Measurements from ENCODE around the gene USP53. TPM values are rescaled to one million over a fixed set of nuclear protein-coding genes. Genes with fewer than 3 reads are reported as not detected.

Gene USP53
- total and polyA plus RNA-seq, 2 of the 13 experiments (the other 11 are each of a cell fraction or from before 2014, with no cell fraction given) = 5.3 to 8.1 TPM

DNA sequence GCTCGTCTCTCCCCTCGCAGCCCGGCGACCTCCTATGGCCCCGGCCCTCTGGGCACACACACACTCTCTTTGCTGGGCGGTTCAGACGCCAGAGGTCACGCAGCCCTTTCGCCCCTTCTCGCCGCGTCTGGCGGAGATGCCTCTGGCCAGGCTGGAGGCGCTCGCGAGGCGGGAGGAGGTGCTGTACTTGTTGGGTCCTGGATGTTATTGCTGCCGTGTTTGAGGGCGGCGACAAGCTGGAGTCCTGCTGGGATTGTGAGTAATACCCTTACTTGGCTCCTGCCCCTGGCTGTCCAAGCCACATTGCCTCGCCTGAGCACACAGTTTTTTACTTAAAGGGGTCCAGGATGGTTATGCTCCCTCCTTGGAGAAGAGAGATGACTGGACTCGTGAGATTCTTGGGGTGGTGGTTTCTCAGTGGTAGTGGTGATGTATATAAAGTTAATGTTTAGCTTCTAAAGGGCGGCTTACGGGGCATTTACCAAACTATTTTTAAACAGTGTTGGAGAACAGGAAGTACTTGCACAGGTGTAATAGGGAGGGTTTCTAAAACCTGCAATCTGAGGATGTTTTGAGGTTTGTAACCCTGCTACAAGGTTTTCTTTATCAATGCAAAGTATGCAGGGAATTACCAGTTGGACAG is 572 bp downstream of the USP53 start (continued):
- TF ChIP-seq, protein P1, sequence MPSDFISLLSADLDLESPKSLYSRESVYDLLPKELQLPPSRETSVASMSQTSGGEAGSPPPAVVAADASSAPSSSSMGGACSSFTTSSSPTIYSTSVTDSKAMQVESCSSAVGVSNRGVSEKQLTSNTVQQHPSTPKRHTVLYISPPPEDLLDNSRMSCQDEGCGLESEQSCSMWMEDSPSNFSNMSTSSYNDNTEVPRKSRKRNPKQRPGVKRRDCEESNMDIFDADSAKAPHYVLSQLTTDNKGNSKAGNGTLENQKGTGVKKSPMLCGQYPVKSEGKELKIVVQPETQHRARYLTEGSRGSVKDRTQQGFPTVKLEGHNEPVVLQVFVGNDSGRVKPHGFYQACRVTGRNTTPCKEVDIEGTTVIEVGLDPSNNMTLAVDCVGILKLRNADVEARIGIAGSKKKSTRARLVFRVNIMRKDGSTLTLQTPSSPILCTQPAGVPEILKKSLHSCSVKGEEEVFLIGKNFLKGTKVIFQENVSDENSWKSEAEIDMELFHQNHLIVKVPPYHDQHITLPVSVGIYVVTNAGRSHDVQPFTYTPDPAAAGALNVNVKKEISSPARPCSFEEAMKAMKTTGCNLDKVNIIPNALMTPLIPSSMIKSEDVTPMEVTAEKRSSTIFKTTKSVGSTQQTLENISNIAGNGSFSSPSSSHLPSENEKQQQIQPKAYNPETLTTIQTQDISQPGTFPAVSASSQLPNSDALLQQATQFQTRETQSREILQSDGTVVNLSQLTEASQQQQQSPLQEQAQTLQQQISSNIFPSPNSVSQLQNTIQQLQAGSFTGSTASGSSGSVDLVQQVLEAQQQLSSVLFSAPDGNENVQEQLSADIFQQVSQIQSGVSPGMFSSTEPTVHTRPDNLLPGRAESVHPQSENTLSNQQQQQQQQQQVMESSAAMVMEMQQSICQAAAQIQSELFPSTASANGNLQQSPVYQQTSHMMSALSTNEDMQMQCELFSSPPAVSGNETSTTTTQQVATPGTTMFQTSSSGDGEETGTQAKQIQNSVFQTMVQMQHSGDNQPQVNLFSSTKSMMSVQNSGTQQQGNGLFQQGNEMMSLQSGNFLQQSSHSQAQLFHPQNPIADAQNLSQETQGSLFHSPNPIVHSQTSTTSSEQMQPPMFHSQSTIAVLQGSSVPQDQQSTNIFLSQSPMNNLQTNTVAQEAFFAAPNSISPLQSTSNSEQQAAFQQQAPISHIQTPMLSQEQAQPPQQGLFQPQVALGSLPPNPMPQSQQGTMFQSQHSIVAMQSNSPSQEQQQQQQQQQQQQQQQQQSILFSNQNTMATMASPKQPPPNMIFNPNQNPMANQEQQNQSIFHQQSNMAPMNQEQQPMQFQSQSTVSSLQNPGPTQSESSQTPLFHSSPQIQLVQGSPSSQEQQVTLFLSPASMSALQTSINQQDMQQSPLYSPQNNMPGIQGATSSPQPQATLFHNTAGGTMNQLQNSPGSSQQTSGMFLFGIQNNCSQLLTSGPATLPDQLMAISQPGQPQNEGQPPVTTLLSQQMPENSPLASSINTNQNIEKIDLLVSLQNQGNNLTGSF (CRISPR knock-in tag; IDR thresholded peaks at IDR 0.05) = 0 out of 2 replicates have a peak, but pooled peaks have one; percentile 43
- TF ChIP-seq SOX5 (CRISPR knock-in tag; IDR thresholded peaks at IDR 0.05; ENCODE audit: borderline replicate concordance) (0 out of 2 replicates have a peak, but pooled peaks have one; percentile 25), MEF2D (CRISPR knock-in tag; IDR thresholded peaks at IDR 0.05) (no peak), ZNF572 (CRISPR knock-in tag; IDR thresholded peaks at IDR 0.05) (no peak), MIER3 (CRISPR knock-in tag; IDR thresholded peaks at IDR 0.05; ENCODE audit: borderline replicate concordance) (0 out of 2 replicates have a peak, but pooled peaks have one; percentile 8), SIN3A (IDR thresholded peaks at IDR 0.05; ENCODE audit: borderline replicate concordance, low read depth, low read length) (no peak), NBN (conservative IDR thresholded peaks at IDR 0.05) (no peak), CBFB (CRISPR knock-in tag; IDR thresholded peaks at IDR 0.05) (0 out of 2 replicates have a peak, but pooled peaks have one; percentile 44)
- TF ChIP-seq, protein P2, sequence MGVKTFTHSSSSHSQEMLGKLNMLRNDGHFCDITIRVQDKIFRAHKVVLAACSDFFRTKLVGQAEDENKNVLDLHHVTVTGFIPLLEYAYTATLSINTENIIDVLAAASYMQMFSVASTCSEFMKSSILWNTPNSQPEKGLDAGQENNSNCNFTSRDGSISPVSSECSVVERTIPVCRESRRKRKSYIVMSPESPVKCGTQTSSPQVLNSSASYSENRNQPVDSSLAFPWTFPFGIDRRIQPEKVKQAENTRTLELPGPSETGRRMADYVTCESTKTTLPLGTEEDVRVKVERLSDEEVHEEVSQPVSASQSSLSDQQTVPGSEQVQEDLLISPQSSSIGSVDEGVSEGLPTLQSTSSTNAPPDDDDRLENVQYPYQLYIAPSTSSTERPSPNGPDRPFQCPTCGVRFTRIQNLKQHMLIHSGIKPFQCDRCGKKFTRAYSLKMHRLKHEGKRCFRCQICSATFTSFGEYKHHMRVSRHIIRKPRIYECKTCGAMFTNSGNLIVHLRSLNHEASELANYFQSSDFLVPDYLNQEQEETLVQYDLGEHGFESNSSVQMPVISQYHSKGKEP (CRISPR knock-in tag; IDR thresholded peaks at IDR 0.05) = no peak
- TF ChIP-seq, protein P3, sequence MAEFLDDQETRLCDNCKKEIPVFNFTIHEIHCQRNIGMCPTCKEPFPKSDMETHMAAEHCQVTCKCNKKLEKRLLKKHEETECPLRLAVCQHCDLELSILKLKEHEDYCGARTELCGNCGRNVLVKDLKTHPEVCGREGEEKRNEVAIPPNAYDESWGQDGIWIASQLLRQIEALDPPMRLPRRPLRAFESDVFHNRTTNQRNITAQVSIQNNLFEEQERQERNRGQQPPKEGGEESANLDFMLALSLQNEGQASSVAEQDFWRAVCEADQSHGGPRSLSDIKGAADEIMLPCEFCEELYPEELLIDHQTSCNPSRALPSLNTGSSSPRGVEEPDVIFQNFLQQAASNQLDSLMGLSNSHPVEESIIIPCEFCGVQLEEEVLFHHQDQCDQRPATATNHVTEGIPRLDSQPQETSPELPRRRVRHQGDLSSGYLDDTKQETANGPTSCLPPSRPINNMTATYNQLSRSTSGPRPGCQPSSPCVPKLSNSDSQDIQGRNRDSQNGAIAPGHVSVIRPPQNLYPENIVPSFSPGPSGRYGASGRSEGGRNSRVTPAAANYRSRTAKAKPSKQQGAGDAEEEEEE (CRISPR knock-in tag; IDR thresholded peaks at IDR 0.05; ENCODE audit: borderline replicate concordance) = no peak
- TF ChIP-seq, protein P4, sequence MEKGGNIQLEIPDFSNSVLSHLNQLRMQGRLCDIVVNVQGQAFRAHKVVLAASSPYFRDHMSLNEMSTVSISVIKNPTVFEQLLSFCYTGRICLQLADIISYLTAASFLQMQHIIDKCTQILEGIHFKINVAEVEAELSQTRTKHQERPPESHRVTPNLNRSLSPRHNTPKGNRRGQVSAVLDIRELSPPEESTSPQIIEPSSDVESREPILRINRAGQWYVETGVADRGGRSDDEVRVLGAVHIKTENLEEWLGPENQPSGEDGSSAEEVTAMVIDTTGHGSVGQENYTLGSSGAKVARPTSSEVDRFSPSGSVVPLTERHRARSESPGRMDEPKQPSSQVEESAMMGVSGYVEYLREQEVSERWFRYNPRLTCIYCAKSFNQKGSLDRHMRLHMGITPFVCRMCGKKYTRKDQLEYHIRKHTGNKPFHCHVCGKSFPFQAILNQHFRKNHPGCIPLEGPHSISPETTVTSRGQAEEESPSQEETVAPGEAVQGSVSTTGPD (CRISPR knock-in tag; IDR thresholded peaks at IDR 0.05) = no peak
- TF ChIP-seq, protein P5, sequence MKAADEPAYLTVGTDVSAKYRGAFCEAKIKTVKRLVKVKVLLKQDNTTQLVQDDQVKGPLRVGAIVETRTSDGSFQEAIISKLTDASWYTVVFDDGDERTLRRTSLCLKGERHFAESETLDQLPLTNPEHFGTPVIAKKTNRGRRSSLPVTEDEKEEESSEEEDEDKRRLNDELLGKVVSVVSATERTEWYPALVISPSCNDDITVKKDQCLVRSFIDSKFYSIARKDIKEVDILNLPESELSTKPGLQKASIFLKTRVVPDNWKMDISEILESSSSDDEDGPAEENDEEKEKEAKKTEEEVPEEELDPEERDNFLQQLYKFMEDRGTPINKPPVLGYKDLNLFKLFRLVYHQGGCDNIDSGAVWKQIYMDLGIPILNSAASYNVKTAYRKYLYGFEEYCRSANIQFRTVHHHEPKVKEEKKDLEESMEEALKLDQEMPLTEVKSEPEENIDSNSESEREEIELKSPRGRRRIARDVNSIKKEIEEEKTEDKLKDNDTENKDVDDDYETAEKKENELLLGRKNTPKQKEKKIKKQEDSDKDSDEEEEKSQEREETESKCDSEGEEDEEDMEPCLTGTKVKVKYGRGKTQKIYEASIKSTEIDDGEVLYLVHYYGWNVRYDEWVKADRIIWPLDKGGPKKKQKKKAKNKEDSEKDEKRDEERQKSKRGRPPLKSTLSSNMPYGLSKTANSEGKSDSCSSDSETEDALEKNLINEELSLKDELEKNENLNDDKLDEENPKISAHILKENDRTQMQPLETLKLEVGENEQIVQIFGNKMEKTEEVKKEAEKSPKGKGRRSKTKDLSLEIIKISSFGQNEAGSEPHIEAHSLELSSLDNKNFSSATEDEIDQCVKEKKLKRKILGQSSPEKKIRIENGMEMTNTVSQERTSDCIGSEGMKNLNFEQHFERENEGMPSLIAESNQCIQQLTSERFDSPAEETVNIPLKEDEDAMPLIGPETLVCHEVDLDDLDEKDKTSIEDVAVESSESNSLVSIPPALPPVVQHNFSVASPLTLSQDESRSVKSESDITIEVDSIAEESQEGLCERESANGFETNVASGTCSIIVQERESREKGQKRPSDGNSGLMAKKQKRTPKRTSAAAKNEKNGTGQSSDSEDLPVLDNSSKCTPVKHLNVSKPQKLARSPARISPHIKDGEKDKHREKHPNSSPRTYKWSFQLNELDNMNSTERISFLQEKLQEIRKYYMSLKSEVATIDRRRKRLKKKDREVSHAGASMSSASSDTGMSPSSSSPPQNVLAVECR (CRISPR knock-in tag; IDR thresholded peaks at IDR 0.05; ENCODE audit: borderline replicate concordance) = peak; percentile 72; the same call in 1 of the 2 replicates
